ENCODE measurements around the gene TJP1.
A peak's percentile ranks its signal among the peaks of the same experiment; 100 is the strongest.
"Not testable (repeated sequence)": the region's sequence is repeated elsewhere in the genome, so short reads cannot be mapped to it uniquely, and the experiment has no call there.

The TJP1 gene

GRCh38 chr15:29680465-29681165 lies 141.7 kb downstream of the TJP1 start:
- DNase-seq = no peak

GRCh38 chr15:29678504-29679034 lies 143.7 kb downstream of the TJP1 start:
- no peak for DNase-seq

- DNase-seq = no peak
Observed at GRCh38 chr15:29677871-29678461, 144.3 kb downstream of the TJP1 start.

- DNase-seq = no peak
Observed at GRCh38 chr15:29677455-29677854, 144.8 kb downstream of the TJP1 start.

- no peak for DNase-seq
Observed at GRCh38 chr15:29676961-29677402, 145.3 kb downstream of the TJP1 start.

- not testable (repeated sequence) for DNase-seq
Observed at GRCh38 chr15:29676374-29676960, 145.8 kb downstream of the TJP1 start.

- no peak for DNase-seq
Observed at GRCh38 chr15:29675791-29676301, 146.4 kb downstream of the TJP1 start.

- DNase-seq = no peak
Observed at GRCh38 chr15:29674661-29675533, 147.4 kb downstream of the TJP1 start.

- no peak for DNase-seq
Observed at GRCh38 chr15:29672923-29673809, 149.1 kb downstream of the TJP1 start.

- no peak for DNase-seq
Observed at GRCh38 chr15:29672446-29672845, 149.8 kb downstream of the TJP1 start.

GRCh38 chr15:29672046-29672445 lies 150.2 kb downstream of the TJP1 start:
- DNase-seq = not testable (repeated sequence)

- DNase-seq = peak; percentile 50
Observed at GRCh38 chr15:29670998-29671981, 151.0 kb downstream of the TJP1 start.

GRCh38 chr15:29670266-29670665 lies 152.0 kb downstream of the TJP1 start:
- DNase-seq = peak; percentile 8

GRCh38 chr15:29669823-29670222 lies 152.4 kb downstream of the TJP1 start:
- DNase-seq = no peak

GRCh38 chr15:29668120-29668602 lies 154.1 kb downstream of the TJP1 start:
- no peak for DNase-seq

- DNase-seq = no peak
Observed at GRCh38 chr15:29666241-29666640, 156.0 kb downstream of the TJP1 start.

- DNase-seq = no peak
Observed at GRCh38 chr15:29665444-29666003, 156.7 kb downstream of the TJP1 start.

GRCh38 chr15:29664406-29664805 lies 157.9 kb downstream of the TJP1 start:
- DNase-seq = no peak

GRCh38 chr15:29657476-29657817 lies 164.8 kb downstream of the TJP1 start:
- not testable (repeated sequence) for DNase-seq

Data from DMS79 treated with DMSO at 0.1 percent for 48 hours (cell line).